GM12878 (cell line): ENCODE measurements around the gene SDC1. TPM values are rescaled to one million over a fixed set of nuclear protein-coding genes. Genes with fewer than 3 reads are reported as not detected.

Source experiments
- ATAC-seq: fragments of 200-7000 bp; cut with Tn5 transposase; 3 replicates; pipeline ENCODE4 v1.9.1; 2020; ENCODE audit warnings: mild to moderate bottlenecking, moderate library complexity
- BruUV-seq: library from RNA; stranded (reverse); fragments of 400-500 nt; replicated peaks from 2 replicates; lab custom pipeline; 2021; lab: Mats Ljungman, UMichigan
- CTCF ChIA-PET: fragments of 300-600 bp; sonication (Branson Sonifier 250); formaldehyde crosslinking; extraction: SDS; loops from one replicate; lab custom pipeline; 2021; ENCODE audit warnings: inconsistent platforms; lab: Yijun Ruan, JAX
- POLR2A ChIA-PET: fragments of 350-600 bp; formaldehyde crosslinking; extraction: SDS; loops from one replicate; lab custom pipeline; 2021; ENCODE audit warnings: inconsistent platforms; lab: Charles Lee
- RAD21 ChIA-PET: fragments of 300-600 bp; sonication (Branson Sonifier 250); formaldehyde crosslinking; loops from one replicate; lab custom pipeline; 2023; ENCODE audit warnings: antibody characterized with exemption; ENCODE audit not compliant: unreplicated experiment; lab: Charles Lee
- SMC1A ChIA-PET: fragments of 300-600 bp; sonication (Branson Sonifier 250); formaldehyde crosslinking; loops from one replicate; lab custom pipeline; 2023; ENCODE audit not compliant: unreplicated experiment, uncharacterized antibody; lab: Charles Lee
- DNase-seq: peaks from one replicate; pipeline ENCODE4 v3.0.0-alpha.2; 2011; ENCODE audit warnings: low read depth, low spot score
- FAIRE-seq: peaks from 3 replicates; lab custom pipeline; 2011; peaks lifted over from hg19 to GRCh38; lab: Jason Lieb, UNC
- H2AFZ ChIP-seq: 2 replicates; pipeline ENCODE4 v1.6.0; 2011; ENCODE audit warnings: low read depth, low read length, control low read depth; ENCODE audit not compliant: control insufficient read depth
- H3K27ac ChIP-seq: 2 replicates; pipeline ENCODE4 v1.5.1; 2011; ENCODE audit warnings: control low read depth; ENCODE audit not compliant: control insufficient read depth, insufficient read depth
- H3K27me3 ChIP-seq, 2 experiments: replicated peaks in 1 of 2; 2 replicates each; pipeline versions ENCODE4 v1.6.0 to v1.6.1; 2011; ENCODE audit warnings: low read length in 1 of 2; ENCODE audit not compliant: control insufficient read depth in 2 of 2, insufficient read depth in 2 of 2
- H3K36me3 ChIP-seq, 2 experiments: 2 replicates each; pipeline ENCODE4 v1.5.1; 2011; ENCODE audit warnings: low read length in 1 of 2; ENCODE audit not compliant: control insufficient read depth in 2 of 2, insufficient read depth in 2 of 2
- H3K4me1 ChIP-seq: 2 replicates; pipeline ENCODE4 v1.6.1; 2011; ENCODE audit warnings: mild to moderate bottlenecking, low read length, moderate library complexity, mixed read lengths; ENCODE audit not compliant: control insufficient read depth, insufficient read depth
- H3K4me2 ChIP-seq: 2 replicates; pipeline ENCODE4 v1.6.0; 2011; ENCODE audit warnings: control low read depth; ENCODE audit not compliant: control insufficient read depth, insufficient read depth
- H3K4me3 ChIP-seq: fragments of 200-600 bp; sonication (generic); 2 replicates; pipeline ENCODE4 v1.5.1; 2016
- H3K79me2 ChIP-seq: 2 replicates; pipeline ENCODE4 v1.6.0; 2011; ENCODE audit warnings: low read length; ENCODE audit not compliant: control insufficient read depth, insufficient read depth
- H3K9ac ChIP-seq: 2 replicates; pipeline ENCODE4 v1.8.0; 2011; ENCODE audit warnings: low read length, control low read depth, mixed read lengths; ENCODE audit not compliant: control insufficient read depth, insufficient read depth
- H3K9me3 ChIP-seq: replicated peaks from 3 replicates; pipeline ENCODE4 v1.5.1; 2011; ENCODE audit warnings: mild to moderate bottlenecking, low read length; ENCODE audit not compliant: control insufficient read depth, insufficient read depth
- H4K20me1 ChIP-seq: 2 replicates; pipeline ENCODE4 v1.6.0; 2011; ENCODE audit not compliant: control insufficient read depth, insufficient read depth
- CEBPZ ChIP-seq: fragments of 150-350 bp; IDR thresholded peaks from 2 replicates; pipeline ENCODE4 v1.6.1; 2016; ENCODE audit warnings: low read depth, low read length
- EGR1 ChIP-seq, 2 experiments: IDR thresholded peaks; 1 replicate in 1 of 2; 2 replicates in 1 of 2; pipeline ENCODE4 v1.6.1; 2011 to 2012; ENCODE audit warnings: low read depth in 2 of 2, low read length in 2 of 2, borderline replicate concordance in 1 of 2, mild to moderate bottlenecking in 1 of 2, moderate library complexity in 1 of 2
- EP300 ChIP-seq, 2 experiments: fragments of 150-350 bp in 1 of 2; IDR thresholded peaks; 2 replicates each; pipeline ENCODE4 v1.6.1; 2011 to 2012; ENCODE audit warnings: low read depth in 2 of 2, low read length in 2 of 2, borderline replicate concordance in 1 of 2, improper control_type of control experiment in 1 of 2, inconsistent platforms in 1 of 2; ENCODE audit not compliant: control insufficient read depth in 1 of 2
- HDAC6 ChIP-seq: fragments of 200-600 bp; sonication (generic); IDR thresholded peaks from one replicate; pipeline ENCODE4 v1.8.0; 2017; ENCODE audit warnings: antibody characterized with exemption; ENCODE audit not compliant: unreplicated experiment
- JUND ChIP-seq: IDR thresholded peaks from 2 replicates; pipeline ENCODE4 v1.6.1; 2012; ENCODE audit warnings: low read depth, mild to moderate bottlenecking, low read length, improper control_type of control experiment, moderate library complexity
- MEF2B ChIP-seq: fragments of 450-650 bp; IDR thresholded peaks from 2 replicates; pipeline ENCODE4 v1.6.1; 2018; ENCODE audit warnings: mild to moderate bottlenecking, moderate library complexity; ENCODE audit not compliant: partially characterized antibody, poor library complexity, severe bottlenecking
- MXI1 ChIP-seq: fragments of 150-350 bp; IDR thresholded peaks from 2 replicates; pipeline ENCODE4 v1.6.1; 2011; ENCODE audit warnings: low read depth, mild to moderate bottlenecking, inconsistent platforms, low read length, improper control_type of control experiment
- NR2C2 ChIP-seq: IDR thresholded peaks from 2 replicates; pipeline ENCODE4 v1.6.1; 2011; ENCODE audit warnings: borderline replicate concordance, low read depth; ENCODE audit not compliant: control insufficient read depth, insufficient read length
- SUZ12 ChIP-seq: fragments of 200-600 bp; sonication (generic); IDR thresholded peaks from one replicate; pipeline ENCODE4 v1.6.1; 2018; ENCODE audit warnings: antibody characterized with exemption, mild to moderate bottlenecking; ENCODE audit not compliant: unreplicated experiment
- TCF3 ChIP-seq: IDR thresholded peaks from 2 replicates; pipeline ENCODE4 v1.6.1; 2012; ENCODE audit warnings: low read depth, mild to moderate bottlenecking, low read length, borderline replicate concordance; ENCODE audit not compliant: insufficient read depth
- ZNF687 ChIP-seq: fragments of 450-650 bp; IDR thresholded peaks from 2 replicates; pipeline ENCODE4 v1.6.1; 2017; ENCODE audit warnings: mild to moderate bottlenecking, moderate library complexity
- WGBS: methylation state at CpG from one replicate; pipeline ENCODE4 v1.1.6; 2016; ENCODE audit warnings: low lambda C conversion rate; ENCODE audit not compliant: insufficient replicate concordance, insufficient coverage; ENCODE audit errors: missing lambda C conversion rate; 5-methylcytosine and 5-hydroxymethylcytosine counted together
- in situ Hi-C: fragments of 300-500 bp; cut with MboI; formaldehyde crosslinking; loops from 9 replicates; pipeline ENCODE4 v1.14.3; 2018; ENCODE audit warnings: mixed read lengths
- intact Hi-C: fragments of 100-400 bp; cut with micrococcal nuclease; formaldehyde crosslinking; loops from one replicate; pipeline ENCODE4 v1.14.2; 2022; ENCODE audit not compliant: unreplicated experiment
- polyA plus RNA-seq, 11 experiments: library from polyadenylated mRNA; depleted of rRNA in 4 of 11; unstranded in 6 of 11; stranded (reverse) in 5 of 11; fragments of >200 nt; fragmentation: Nextera tagmentation in 4 of 11; fragmentation: Illumina TruSeq in 1 of 11; extraction: Ambion mirVana in 4 of 11; extraction: Trizol in 1 of 11; gene quantifications; 1 replicate in 1 of 11; 2 replicates in 10 of 11; pipeline versions ENCODE4 v1.2.1 to v1.2.3, GENCODE V29; 2011 to 2016; ENCODE audit warnings: inconsistent platforms in 2 of 11, missing spikeins in 2 of 11, low read depth in 1 of 11
- total RNA-seq, 4 experiments: library from RNA; depleted of rRNA in 3 of 4; stranded (reverse); fragments of >200 nt in 3 of 4; fragmentation: Illumina TruSeq in 1 of 4; extraction: Trizol in 1 of 4; gene quantifications; 2 replicates each; pipeline versions ENCODE4 v1.2.1 to v1.2.3, GENCODE V29; 2013 to 2021

Gene SDC1
- total and polyA plus RNA-seq, 10 of the 15 experiments (the other 5 are each of a cell fraction or from before 2014, with no cell fraction given): 0.85 to 36.8 (median 23.7) TPM

GRCh38 chr2:20224164-20224715 is 690 bp downstream of the SDC1 start (continued):
- TF ChIP-seq CEBPZ (no peak), SUZ12 (no peak), JUND (no peak)

DNA sequence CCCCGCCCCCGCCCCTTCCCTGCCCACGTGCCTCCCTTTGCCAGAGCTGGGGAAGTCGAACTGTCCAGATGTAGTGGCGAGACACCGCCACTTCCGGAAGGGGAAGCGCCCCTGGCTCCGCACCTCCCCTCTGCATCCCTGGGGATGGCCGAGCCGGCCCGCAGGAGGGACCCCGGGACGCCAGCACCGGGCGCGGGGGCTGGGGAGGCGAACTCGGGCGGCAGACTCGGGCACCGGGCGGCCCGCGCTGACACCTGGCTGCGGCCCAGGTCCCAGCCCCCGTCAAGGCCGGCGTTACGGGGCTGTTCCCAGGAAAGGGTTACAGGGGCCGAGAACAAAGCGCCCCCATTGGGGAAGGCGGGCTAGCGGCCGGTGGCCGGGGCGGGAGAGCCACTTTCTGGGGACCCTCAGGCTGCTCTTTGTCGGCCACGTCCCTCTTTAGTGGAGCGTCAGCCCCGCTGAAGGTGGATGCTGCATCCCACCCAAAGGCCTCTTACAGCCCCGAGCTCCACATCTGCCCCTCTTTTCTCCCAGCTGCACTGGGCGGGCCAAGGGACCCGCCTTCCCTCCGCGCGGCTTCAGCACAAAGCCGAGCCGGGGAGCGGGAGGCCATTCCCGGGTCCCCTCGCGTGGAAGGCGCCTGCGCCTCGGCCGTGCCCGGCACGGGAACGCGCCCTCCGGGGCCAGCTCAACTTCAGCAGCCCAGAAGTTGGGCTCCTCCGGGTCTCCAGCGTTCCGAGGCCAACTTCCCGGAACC is 1.3 kb downstream of the SDC1 start:
- Histone ChIP-seq H3K9me3 (no peaks in the 10 kb centered on the region), H3K27me3 (no peaks in the 10 kb centered on the region), H3K79me2 (peaks cover 39% of the 10 kb centered on the region), H2AFZ (peak overlapping the region; percentile 76), H3K36me3 (no peaks in the 10 kb centered on the region), H4K20me1 (no peaks in the 10 kb centered on the region), H3K4me2 (peak overlapping the region; percentile 99), H3K4me1 (peaks cover 30% of the 10 kb centered on the region), H3K4me3 (peak overlapping the region; percentile 84), H3K9ac (peak overlapping the region; percentile 76), H3K27ac (peak overlapping the region; percentile 74)
- SMC1A ChIA-PET: interaction anchor here (0.7 to 9.6 kb wide), 7 partner anchors 12 to 291 kb away, joined by 3 to 191 read pairs (median 3); no protein-coding TSS in a partner anchor
- BruUV-seq: no TSS peak
- DNase-seq: no peak
- RAD21 ChIA-PET: interaction anchor here (0.7 to 7.0 kb wide), 12 partner anchors 11 to 235 kb away, joined by 3 to 156 read pairs (median 12); no protein-coding TSS in a partner anchor
- no peak for FAIRE-seq
- in situ Hi-C loops (no loop called here), intact Hi-C loops (no loop called here)
- CTCF ChIA-PET: interaction anchor here (0.6 to 7.5 kb wide), 14 partner anchors 9 to 709 kb away, joined by 3 to 284 read pairs (median 3); no protein-coding TSS in a partner anchor
- POLR2A ChIA-PET: interaction anchor here (1.2 to 3.8 kb wide), 4 partner anchors 11 to 85 kb away, joined by 3 to 38 read pairs (median 5); no protein-coding TSS in a partner anchor
- WGBS: 2% methylated on average over 54 of the region's 66 CpGs
- peak; percentile 23 for ATAC-seq
- TF ChIP-seq TCF3 (no peak), EP300 (IDR thresholded peaks at IDR 0.05; ENCODE audit: borderline replicate concordance in 1 of 2, control insufficient read depth in 1 of 2, low read depth in 2 of 2, low read length in 2 of 2) (no peak), EGR1 (IDR thresholded peaks at IDR 0.05; ENCODE audit: borderline replicate concordance in 1 of 2, low read depth in 2 of 2, low read length in 2 of 2) (0 out of 3 replicates have a peak, but pooled peaks of 1 of the 2 experiments have one; percentile 18), HDAC6 (peak; percentile 79), ZNF687 (peak; percentile 25; the same call in 1 of the 2 replicates), MXI1 (no peak), NR2C2 (no peak), MEF2B (peak; percentile 45)
